Tibial artery (tissue), 4 donors: ENCODE results near the gene ZIC5.
A peak's percentile ranks its signal among the peaks of the same experiment; 100 is the strongest.
"Not testable (repeated sequence)": the region's sequence is repeated elsewhere in the genome, so short reads cannot be mapped to it uniquely, and the experiment has no call there.

Experiments used
- DNase-seq, 2 donors: peaks; one replicate each; pipeline ENCODE4 v3.0.0-alpha.2; 2019
- H3K27ac ChIP-seq, 2 donors: fragments of 200-600 bp; sonication (generic) in 1 of 2; 1 replicate in 1 of 2; 2 replicates in 1 of 2; pipeline ENCODE4 v1.5.1; 2018 to 2019; ENCODE audit warnings: mild to moderate bottlenecking in 1 of 2
- H3K27me3 ChIP-seq, 2 donors: fragments of 200-600 bp; sonication (generic) in 1 of 2; one replicate each; pipeline versions ENCODE4 v1.5.1 to v1.6.0; 2016 to 2019
- H3K36me3 ChIP-seq, 3 donors: fragments of 200-600 bp; sonication (generic) in 2 of 3; one replicate each; pipeline ENCODE4 v1.5.1; 2016 to 2019; ENCODE audit warnings: mild to moderate bottlenecking in 2 of 3
- H3K4me1 ChIP-seq, 4 donors: fragments of 200-600 bp; sonication (generic) in 2 of 4; 1 replicate in 3 of 4; 2 replicates in 1 of 4; pipeline ENCODE4 v1.5.1; 2016 to 2019
- H3K4me3 ChIP-seq, 2 donors: fragments of 200-600 bp; sonication (generic) in 1 of 2; 1 replicate in 1 of 2; 2 replicates in 1 of 2; pipeline ENCODE4 v1.5.1; 2018 to 2019; ENCODE audit warnings: mild to moderate bottlenecking in 2 of 2
- H3K9me3 ChIP-seq, 3 donors: fragments of 200-600 bp; sonication (generic) in 1 of 3; one replicate each; pipeline ENCODE4 v1.5.1; 2016 to 2019
- intact Hi-C: fragments of 100-400 bp; cut with DNase I; formaldehyde crosslinking; loops from one replicate; pipeline ENCODE4 v1.15.0; 2023; ENCODE audit warnings: low total_unique reads
- TF ChIP-seq, protein P1 (sequence below), 2 experiments: fragments of 200-600 bp in 1 of 2; fragments of 450-650 bp in 1 of 2; IDR thresholded peaks; one replicate each; pipeline ENCODE4 v1.5.1; 2017 to 2019; ENCODE audit warnings: antibody characterized with exemption in 2 of 2, mild to moderate bottlenecking in 1 of 2, moderate library complexity in 1 of 2

Gene ZIC5

DNA sequence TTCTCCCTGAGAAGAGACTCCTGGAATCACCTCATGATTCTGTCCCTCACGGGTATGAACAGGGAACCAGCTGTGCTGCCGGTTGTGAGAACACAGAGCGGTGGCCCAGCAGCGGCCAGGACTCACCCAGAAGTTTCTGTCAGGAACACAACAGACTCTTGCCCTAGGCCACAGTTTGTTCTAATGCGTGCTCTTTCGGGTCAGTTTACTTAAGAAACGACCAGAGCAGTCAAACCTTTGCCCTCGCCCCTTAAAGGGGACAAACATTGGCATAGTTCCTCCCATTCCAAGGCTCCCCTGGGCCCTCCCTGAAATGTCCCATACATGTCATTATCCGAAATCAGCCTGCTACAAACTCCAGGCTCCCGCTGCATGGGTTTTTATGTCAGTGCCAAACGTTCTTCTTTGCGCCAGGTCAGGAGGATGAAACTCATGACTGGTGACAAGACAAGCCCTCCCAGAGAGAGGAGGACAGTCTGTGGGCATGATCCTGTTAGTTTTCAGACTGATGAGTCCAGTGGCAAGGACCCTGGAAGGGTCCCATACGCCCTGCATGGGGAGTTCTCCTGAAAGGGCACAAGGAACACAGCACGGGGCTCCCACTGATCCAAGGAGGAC, 18.3 kb downstream of the ZIC5 start:
- H3K9me3 ChIP-seq, result no peaks in the 10 kb centered on the region
- no peaks in the 10 kb centered on the region for H3K36me3 ChIP-seq
- TF ChIP-seq, protein P1, sequence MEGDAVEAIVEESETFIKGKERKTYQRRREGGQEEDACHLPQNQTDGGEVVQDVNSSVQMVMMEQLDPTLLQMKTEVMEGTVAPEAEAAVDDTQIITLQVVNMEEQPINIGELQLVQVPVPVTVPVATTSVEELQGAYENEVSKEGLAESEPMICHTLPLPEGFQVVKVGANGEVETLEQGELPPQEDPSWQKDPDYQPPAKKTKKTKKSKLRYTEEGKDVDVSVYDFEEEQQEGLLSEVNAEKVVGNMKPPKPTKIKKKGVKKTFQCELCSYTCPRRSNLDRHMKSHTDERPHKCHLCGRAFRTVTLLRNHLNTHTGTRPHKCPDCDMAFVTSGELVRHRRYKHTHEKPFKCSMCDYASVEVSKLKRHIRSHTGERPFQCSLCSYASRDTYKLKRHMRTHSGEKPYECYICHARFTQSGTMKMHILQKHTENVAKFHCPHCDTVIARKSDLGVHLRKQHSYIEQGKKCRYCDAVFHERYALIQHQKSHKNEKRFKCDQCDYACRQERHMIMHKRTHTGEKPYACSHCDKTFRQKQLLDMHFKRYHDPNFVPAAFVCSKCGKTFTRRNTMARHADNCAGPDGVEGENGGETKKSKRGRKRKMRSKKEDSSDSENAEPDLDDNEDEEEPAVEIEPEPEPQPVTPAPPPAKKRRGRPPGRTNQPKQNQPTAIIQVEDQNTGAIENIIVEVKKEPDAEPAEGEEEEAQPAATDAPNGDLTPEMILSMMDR (IDR thresholded peaks at IDR 0.05), result no peak
- H3K27ac ChIP-seq, result no peak overlapping the region
- no peak overlapping the region for H3K4me3 ChIP-seq
- peaks cover 3 to 84% of the 10 kb centered on the region in 2 donors for H3K27me3 ChIP-seq
- DNase-seq, result no peak
- peaks cover 0 to 25% (median 22%) of the 10 kb centered on the region in 4 donors for H3K4me1 ChIP-seq
- intact Hi-C loops, result loop anchor here (10.0 kb wide), 1 partner anchor 722 kb away; the partner anchor contains the start of gene TMTC4

DNA sequence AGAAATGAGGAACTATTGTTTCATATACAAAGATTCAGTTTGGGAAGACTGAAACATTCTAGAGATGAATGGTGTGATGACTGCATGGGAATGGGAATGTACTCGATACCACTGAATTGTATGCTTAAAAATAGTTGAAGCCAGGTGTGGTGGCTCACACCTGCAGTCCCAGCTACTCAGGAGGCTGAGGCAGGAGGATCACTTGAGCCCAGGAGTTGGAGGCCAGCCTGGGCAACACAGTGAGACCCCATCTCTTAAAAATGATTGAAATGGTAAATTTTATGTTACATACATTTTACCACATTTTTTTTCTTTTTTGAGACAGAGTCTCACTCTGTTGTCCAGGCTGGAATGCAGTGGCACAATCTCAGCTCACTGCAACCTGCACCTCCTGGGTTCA, 19.9 kb downstream of the ZIC5 start:
- Histone ChIP-seq H3K4me1 (peaks cover 0 to 13% (median 10%) of the 10 kb centered on the region in 4 donors), H3K27me3 (peaks cover 0 to 84% of the 10 kb centered on the region in 2 donors)
- intact Hi-C loops, result loop anchor here (10.0 kb wide), 1 partner anchor 723 kb away; the partner anchor contains the start of gene TMTC4
- H3K36me3 ChIP-seq, H3K27ac ChIP-seq, H3K9me3 ChIP-seq, H3K4me3 ChIP-seq: not testable (repeated sequence)
- DNase-seq, result peak in 1 of 2 donors; percentile 1

DNA sequence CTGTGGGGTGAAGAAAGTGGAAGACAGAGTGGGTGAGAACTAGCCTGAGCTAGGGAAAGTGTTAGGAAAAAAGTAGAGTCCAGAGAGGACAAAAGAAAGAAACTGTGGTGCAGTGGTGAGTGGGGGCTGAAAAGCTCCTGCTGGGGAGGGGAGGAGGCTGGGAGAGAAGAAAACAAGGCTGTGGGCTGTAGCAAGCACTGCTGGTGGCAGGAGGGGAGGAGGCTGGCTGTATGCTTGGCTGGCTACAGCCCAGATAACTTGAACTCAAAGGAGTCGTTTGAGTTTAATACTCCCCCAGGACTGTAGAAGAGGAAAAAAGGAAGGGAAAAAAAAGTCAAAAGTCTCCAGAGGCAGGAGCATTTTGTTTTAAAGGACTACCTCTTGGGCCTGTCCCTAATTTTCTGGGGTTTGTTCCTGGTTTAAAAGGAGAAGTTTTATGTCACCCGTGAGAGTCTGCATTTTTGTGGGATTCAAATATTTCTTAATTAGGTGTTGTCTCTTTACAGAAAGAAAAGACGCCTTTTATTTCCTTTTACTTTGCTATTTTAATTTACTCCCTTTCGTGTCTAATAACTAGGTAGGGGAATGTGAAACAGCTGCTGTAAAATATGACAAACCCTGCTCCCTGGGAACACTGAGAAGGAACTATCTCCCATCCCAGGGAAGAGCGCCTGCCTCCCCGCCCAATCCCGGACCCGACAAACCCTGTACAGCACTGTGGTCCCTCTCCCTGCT, 21.7 kb downstream of the ZIC5 start:
- Histone ChIP-seq H3K4me3 (no peak overlapping the region), H3K36me3 (no peaks in the 10 kb centered on the region), H3K4me1 (no peaks in the 10 kb centered on the region), H3K27me3 (peaks cover 0 to 83% of the 10 kb centered on the region in 2 donors), H3K27ac (no peak overlapping the region), H3K9me3 (no peaks in the 10 kb centered on the region)
- peak in 1 of 2 donors; percentile 17 for DNase-seq
- intact Hi-C loops, result loop anchor here (10.0 kb wide), 1 partner anchor 725 kb away; the partner anchor contains the start of gene TMTC4
- TF ChIP-seq, protein P1 (IDR thresholded peaks at IDR 0.05), result no peak

GRCh38 chr13:99948907-99949678, 22.5 kb downstream of the ZIC5 start:
- H3K9me3 ChIP-seq, result no peaks in the 10 kb centered on the region
- TF ChIP-seq, protein P1 (IDR thresholded peaks at IDR 0.05), result no peak
- intact Hi-C loops, result no loop called here
- H3K36me3 ChIP-seq, result no peaks in the 10 kb centered on the region
- no peak overlapping the region for H3K4me3 ChIP-seq
- peak in 1 of 2 donors; percentile 9 for DNase-seq
- peaks cover 0 to 81% of the 10 kb centered on the region in 2 donors for H3K27me3 ChIP-seq
- H3K27ac ChIP-seq, result no peak overlapping the region
- H3K4me1 ChIP-seq, result no peaks in the 10 kb centered on the region

DNA sequence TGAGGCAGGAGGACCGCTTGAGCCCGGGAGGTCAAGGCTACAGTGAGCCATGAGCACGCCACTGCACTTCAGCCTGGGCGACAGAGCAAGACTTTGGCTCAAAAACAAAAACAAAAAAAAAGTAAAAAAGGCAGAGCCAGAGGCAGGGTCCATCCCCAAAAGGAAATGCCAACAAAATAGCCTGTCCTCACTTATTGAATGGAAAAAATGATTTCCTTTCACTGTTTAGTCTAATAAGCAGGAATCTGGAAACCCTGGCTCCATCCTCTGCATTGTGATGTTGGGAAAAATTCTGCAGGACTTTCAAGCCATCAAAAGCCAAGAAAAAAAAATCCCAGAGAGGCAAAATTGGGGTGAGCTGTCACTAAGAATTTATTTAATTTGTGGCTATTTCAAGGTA, 23.2 kb downstream of the ZIC5 start:
- intact Hi-C loops, result no loop called here
- H3K27ac ChIP-seq, result no peak overlapping the region
- H3K36me3 ChIP-seq, result no peaks in the 10 kb centered on the region
- TF ChIP-seq, protein P1 (IDR thresholded peaks at IDR 0.05), result no peak
- H3K27me3 ChIP-seq, result peaks cover 0 to 76% of the 10 kb centered on the region in 2 donors
- no peaks in the 10 kb centered on the region for H3K9me3 ChIP-seq
- H3K4me1 ChIP-seq, result no peaks in the 10 kb centered on the region
- peak in 1 of 2 donors; percentile 23 for DNase-seq
- H3K4me3 ChIP-seq, result no peak overlapping the region
